Tibial nerve (tissue), 4 donors: ENCODE results near the gene CITED1. TPM values are rescaled to one million over a fixed set of nuclear protein-coding genes. Genes with fewer than 3 reads are reported as not detected.

ENCODE experiments used
- DNase-seq, 2 donors: peaks; one replicate each; pipeline ENCODE4 v3.0.0-alpha.2; 2019; ENCODE audit warnings: low spot score in 2 of 2
- H3K27ac ChIP-seq, 4 donors: fragments of 200-600 bp; sonication (generic) in 3 of 4; one replicate each; pipeline ENCODE4 v1.5.1; 2017 to 2019; ENCODE audit warnings: mild to moderate bottlenecking in 1 of 4
- H3K27me3 ChIP-seq, 2 donors: fragments of 200-600 bp; sonication (generic) in 1 of 2; one replicate each; pipeline versions ENCODE4 v1.5.1 to v1.6.0; 2017 to 2019
- H3K36me3 ChIP-seq, 3 donors: fragments of 200-600 bp; sonication (generic); one replicate each; pipeline ENCODE4 v1.5.1; 2018 to 2019
- H3K4me1 ChIP-seq, 4 donors: fragments of 200-600 bp; sonication (generic) in 3 of 4; one replicate each; pipeline ENCODE4 v1.5.1; 2017 to 2019
- H3K4me3 ChIP-seq, 4 donors: fragments of 200-600 bp; sonication (generic) in 3 of 4; one replicate each; pipeline ENCODE4 v1.5.1; 2017 to 2019; ENCODE audit warnings: mild to moderate bottlenecking in 1 of 4, moderate library complexity in 1 of 4
- H3K9me3 ChIP-seq, 4 donors: fragments of 200-600 bp; sonication (generic) in 3 of 4; one replicate each; pipeline ENCODE4 v1.5.1; 2017 to 2019
- CTCF ChIP-seq, 5 experiments: fragments of 200-600 bp in 3 of 5; fragments of 450-650 bp in 2 of 5; sonication (generic) in 3 of 5; IDR thresholded peaks; one replicate each; pipeline ENCODE4 v1.5.1; 2016 to 2019; ENCODE audit warnings: antibody characterized with exemption in 5 of 5, mild to moderate bottlenecking in 3 of 5, moderate library complexity in 2 of 5
- EP300 ChIP-seq, 2 donors: sonication (generic); formaldehyde crosslinking; IDR thresholded peaks; one replicate each; pipeline ENCODE4 v1.6.1; 2017; ENCODE audit warnings: antibody characterized with exemption in 2 of 2, mild to moderate bottlenecking in 1 of 2
- POLR2A ChIP-seq, 2 donors: fragments of 450-650 bp; IDR thresholded peaks; one replicate each; pipeline ENCODE4 v1.6.1; 2017; ENCODE audit warnings: antibody characterized with exemption in 2 of 2, mild to moderate bottlenecking in 2 of 2, moderate library complexity in 2 of 2
- WGBS, 2 donors: methylation state at CpG; one replicate each; pipeline ENCODE4 v1.1.5; 2018; 5-methylcytosine and 5-hydroxymethylcytosine counted together
- total RNA-seq, 4 donors: library from RNA; depleted of rRNA; stranded (reverse); fragments of >200 nt; gene quantifications; one replicate each; pipeline ENCODE4 v1.1.0, GENCODE V29; 2016

CITED1 gene
- total RNA-seq, 4 donors from 2014 or later, result 0.60 to 1.7 (median 0.84) TPM; not detected in 1

- no peak overlapping the region for H3K4me3 ChIP-seq
- no peaks in the 10 kb centered on the region for H3K36me3 ChIP-seq
- TF ChIP-seq CTCF (IDR thresholded peaks at IDR 0.05) (no peak), POLR2A (IDR thresholded peaks at IDR 0.05) (no peak), EP300 (IDR thresholded peaks at IDR 0.05) (no peak)
- H3K9me3 ChIP-seq, result no peaks in the 10 kb centered on the region
- peaks cover 0 to 15% (median 3%) of the 10 kb centered on the region in 4 donors for H3K4me1 ChIP-seq
- DNase-seq, result no peak
- no peak overlapping the region for H3K27ac ChIP-seq
- H3K27me3 ChIP-seq, result peaks cover 0 to 87% of the 10 kb centered on the region in 2 donors
- WGBS, 2 donors, result 84 to 85% methylated on average over 4 to 9 of the region's 9 CpGs
These were observed 3.9 kb downstream of the CITED1 start for GRCh38 chrX:72301781-72302180.

GRCh38 chrX:72299891-72300630, 5.7 kb downstream of the CITED1 start:
- H3K27me3 ChIP-seq, result peaks cover 0 to 83% of the 10 kb centered on the region in 2 donors
- no peak overlapping the region for H3K4me3 ChIP-seq
- H3K4me1 ChIP-seq, result peaks cover 0 to 8% (median 0%) of the 10 kb centered on the region in 4 donors
- no peaks in the 10 kb centered on the region for H3K36me3 ChIP-seq
- H3K9me3 ChIP-seq, result no peaks in the 10 kb centered on the region
- TF ChIP-seq EP300 (IDR thresholded peaks at IDR 0.05) (no peak), CTCF (IDR thresholded peaks at IDR 0.05) (no peak)
- 74 to 91% methylated on average over 4 of the region's 4 CpGs for WGBS, 2 donors
- no peak overlapping the region for H3K27ac ChIP-seq
- DNase-seq, result no peak

- TF ChIP-seq EP300 (IDR thresholded peaks at IDR 0.05), result no peak
- TF ChIP-seq POLR2A (IDR thresholded peaks at IDR 0.05), result no peak
- TF ChIP-seq CTCF (IDR thresholded peaks at IDR 0.05), result no peak
- no peaks in the 10 kb centered on the region for H3K4me1 ChIP-seq
- no peak overlapping the region for H3K4me3 ChIP-seq
- peaks cover 0 to 77% of the 10 kb centered on the region in 2 donors for H3K27me3 ChIP-seq
- H3K9me3 ChIP-seq, result no peaks in the 10 kb centered on the region
- no peak for DNase-seq
- H3K27ac ChIP-seq, result no peak overlapping the region
- no peaks in the 10 kb centered on the region for H3K36me3 ChIP-seq
- 25 to 39% methylated on average over 4 of the region's 4 CpGs for WGBS, 2 donors
These were observed 7.6 kb downstream of the CITED1 start for GRCh38 chrX:72297953-72298730.

GRCh38 chrX:72296991-72297390, 8.7 kb downstream of the CITED1 start:
- no peaks in the 10 kb centered on the region for H3K9me3 ChIP-seq
- H3K36me3 ChIP-seq, result no peaks in the 10 kb centered on the region
- TF ChIP-seq POLR2A (IDR thresholded peaks at IDR 0.05) (no peak), CTCF (IDR thresholded peaks at IDR 0.05) (no peak), EP300 (IDR thresholded peaks at IDR 0.05) (no peak)
- whole genome bisulfite sequencing, 2 donors, result 62% methylated on average over 1 of the region's 1 CpG
- no peaks in the 10 kb centered on the region for H3K4me1 ChIP-seq
- no peak overlapping the region for H3K4me3 ChIP-seq
- peaks cover 0 to 66% of the 10 kb centered on the region in 2 donors for H3K27me3 ChIP-seq
- DNase-seq, result no peak
- H3K27ac ChIP-seq, result no peak overlapping the region

GRCh38 chrX:72295745-72296144, 10.0 kb downstream of the CITED1 start:
- Histone ChIP-seq H3K27ac (no peak overlapping the region), H3K4me1 (no peaks in the 10 kb centered on the region), H3K4me3 (no peak overlapping the region), H3K36me3 (no peaks in the 10 kb centered on the region), H3K27me3 (peaks cover 0 to 66% of the 10 kb centered on the region in 2 donors), H3K9me3 (no peaks in the 10 kb centered on the region)
- TF ChIP-seq POLR2A (IDR thresholded peaks at IDR 0.05) (no peak), EP300 (IDR thresholded peaks at IDR 0.05) (no peak), CTCF (IDR thresholded peaks at IDR 0.05) (no peak)
- WGBS, 2 donors, result 86 to 100% methylated on average over 1 to 5 of the region's 5 CpGs
- no peak for DNase-seq
